Endodermal cell (in vitro differentiated cells): Measurements from ENCODE around the gene MYO5A. TPM values are rescaled to one million over a fixed set of nuclear protein-coding genes. Genes with fewer than 3 reads are reported as not detected.

ENCODE experiments used
- DNase-seq: peaks from one replicate; pipeline ENCODE4 v3.0.0-alpha.2; 2017
- H3K27ac ChIP-seq: 2 replicates; pipeline ENCODE4 v1.5.1; 2013; ENCODE audit warnings: mild to moderate bottlenecking, low read depth, low read length, moderate library complexity
- H3K27me3 ChIP-seq: 2 replicates; pipeline ENCODE4 v1.6.1; 2013; ENCODE audit warnings: mild to moderate bottlenecking, low read length, moderate library complexity; ENCODE audit not compliant: insufficient read depth, control insufficient read depth, poor library complexity, severe bottlenecking
- H3K36me3 ChIP-seq: 2 replicates; pipeline ENCODE4 v1.7.0; 2013; ENCODE audit warnings: mild to moderate bottlenecking, low read length, moderate library complexity; ENCODE audit not compliant: control insufficient read depth, insufficient read depth
- H3K4me1 ChIP-seq: one replicate; pipeline ENCODE4 v1.7.0; 2013; ENCODE audit warnings: low read length; ENCODE audit not compliant: control insufficient read depth, insufficient read depth
- H3K4me3 ChIP-seq: 2 replicates; pipeline ENCODE4 v1.5.1; 2013; ENCODE audit warnings: mild to moderate bottlenecking, low read length, moderate library complexity
- H3K9ac ChIP-seq: 2 replicates; pipeline ENCODE4 v1.6.1; 2013; ENCODE audit warnings: mild to moderate bottlenecking, low read length, moderate library complexity; ENCODE audit not compliant: poor library complexity, severe bottlenecking; ENCODE audit errors: extremely low read depth
- H3K9me3 ChIP-seq: 2 replicates; pipeline ENCODE4 v1.6.1; 2013; ENCODE audit warnings: mild to moderate bottlenecking, low read length, moderate library complexity; ENCODE audit not compliant: control insufficient read depth
- H3K27ac Mint-ChIP-seq: 2 replicates; pipeline ENCODE4 v1.8.0; 2020; ENCODE audit warnings: mixed read lengths
- H3K27me3 Mint-ChIP-seq: 2 replicates; pipeline ENCODE4 v1.8.0; 2021; ENCODE audit warnings: mild to moderate bottlenecking, mixed read lengths; ENCODE audit not compliant: insufficient read depth
- H3K36me3 Mint-ChIP-seq: 2 replicates; pipeline ENCODE4 v1.8.0; 2020; ENCODE audit warnings: low read depth, mixed read lengths
- H3K4me1 Mint-ChIP-seq: 2 replicates; pipeline ENCODE4 v1.8.0; 2020; ENCODE audit warnings: mixed read lengths
- H3K4me3 Mint-ChIP-seq: 2 replicates; pipeline ENCODE4 v1.8.0; 2020; ENCODE audit warnings: mild to moderate bottlenecking, moderate library complexity, mixed read lengths
- H3K9me3 Mint-ChIP-seq: 2 replicates; pipeline ENCODE4 v1.8.0; 2020; ENCODE audit warnings: mild to moderate bottlenecking, mixed read lengths
- CTCF ChIP-seq: fragments of 200-600 bp; sonication (generic); conservative IDR thresholded peaks from 2 replicates; pipeline ENCODE4 v1.5.0; 2021; ENCODE audit warnings: antibody characterized with exemption, mild to moderate bottlenecking
- WGBS, 2 experiments: methylation state at CpG; one replicate each; pipeline versions ENCODE4 v1.1.5 to v1.1.7; 2013; ENCODE audit warnings: missing lambda C conversion rate in 2 of 2, mixed read lengths in 1 of 2; ENCODE audit not compliant: insufficient coverage in 1 of 2, insufficient read length in 1 of 2; 5-methylcytosine and 5-hydroxymethylcytosine counted together
- microRNA-seq: library from miRNA; unstranded; fragments of <30 nt; microRNA quantifications from one replicate; pipeline ENCODE4 v1.2.0, GENCODE V29; 2020; ENCODE audit warnings: borderline microRNAs expressed
- total RNA-seq, 2 donors: library from RNA; stranded (reverse); fragmentation: NEBNext Ultra II Directional in 1 of 2; extraction: Animal tissue kit (Norgen Biotek cat#: 25700) in 1 of 2; gene quantifications; 2 replicates in 1 of 2; 3 replicates in 1 of 2; pipeline ENCODE4 v1.2.1, GENCODE V29; 2021

The MYO5A gene
- total RNA-seq, 2 donors from 2014 or later = 10.0 to 13.1 TPM

- peak overlapping the region; percentile 10 for H3K4me3 Mint-ChIP-seq
- Histone ChIP-seq H3K27me3 (no peaks in the 10 kb centered on the region), H3K9me3 (no peaks in the 10 kb centered on the region), H3K4me1 (peaks cover 35% of the 10 kb centered on the region), H3K27ac (no peak overlapping the region), H3K9ac (peak overlapping the region; percentile 6), H3K4me3 (no peak overlapping the region), H3K36me3 (no peaks in the 10 kb centered on the region)
- H3K4me1 Mint-ChIP-seq = peaks cover 39% of the 10 kb centered on the region
- no peaks in the 10 kb centered on the region for H3K27me3 Mint-ChIP-seq
- no peaks in the 10 kb centered on the region for H3K9me3 Mint-ChIP-seq
- H3K36me3 Mint-ChIP-seq = peaks cover 24% of the 10 kb centered on the region
- TF ChIP-seq CTCF = no peak
- peak; percentile 79 for DNase-seq
- WGBS, 2 experiments = 61 to 62% methylated on average over 5 of the region's 5 CpGs
- H3K27ac Mint-ChIP-seq = peak overlapping the region; percentile 80
Measured at GRCh38 chr15:52257734-52258062, 271.0 kb downstream of the MYO5A start.

Small RNAs within 50 kb of the gene (microRNA-seq; reads per million reads assigned to microRNA genes)
- not detected for gene MIR1266

Other genes starting within 250 kb of the MYO5A start
- 10 to 100 TPM; 19.1 to 26.7 TPM for gene MYO5C, start 233.1 kb downstream of the MYO5A start, total RNA-seq
- gene ARPP19, start 40.1 kb upstream of the MYO5A start, total RNA-seq = 100 to 1,000 TPM; 188 to 219 TPM
- 10 to 100 TPM; 18.6 to 27.8 TPM for gene ATOSA, start 150.5 kb upstream of the MYO5A start, total RNA-seq